Bone marrow (tissue), 2 donors: ENCODE measurements around the gene NAA38.
A peak's percentile ranks its signal among the peaks of the same experiment; 100 is the strongest.

ENCODE experiments used
- DNase-seq, 2 donors: peaks; one replicate each; lab custom pipeline; 2025; lab: John Stamatoyannopoulos, UW

Gene NAA38

GRCh38 chr17:7852919-7853690 lies 4.3 kb downstream of the NAA38 start:
- DNase-seq = no peak

- no peak for DNase-seq
Observed at GRCh38 chr17:7852262-7852670, 5.1 kb downstream of the NAA38 start.

- peak; percentile 52 to 82 for DNase-seq
Observed at GRCh38 chr17:7851438-7852261, 5.7 kb downstream of the NAA38 start.

- no peak for DNase-seq
Observed at GRCh38 chr17:7850701-7851437, 6.5 kb downstream of the NAA38 start.

GRCh38 chr17:7849751-7850504 lies 7.4 kb downstream of the NAA38 start:
- no peak for DNase-seq

GRCh38 chr17:7849130-7849750 lies 8.1 kb downstream of the NAA38 start:
- DNase-seq = no peak

GRCh38 chr17:7848739-7849129 lies 8.6 kb downstream of the NAA38 start:
- no peak for DNase-seq

GRCh38 chr17:7848131-7848579 lies 9.2 kb downstream of the NAA38 start:
- no peak for DNase-seq

- no peak for DNase-seq
Observed at GRCh38 chr17:7846765-7847661, 10.3 kb downstream of the NAA38 start.

GRCh38 chr17:7846063-7846735 lies 11.2 kb downstream of the NAA38 start:
- no peak for DNase-seq

GRCh38 chr17:7845359-7846062 lies 11.8 kb downstream of the NAA38 start:
- DNase-seq = no peak

- DNase-seq = peak; percentile 72 to 86
Observed at GRCh38 chr17:7844292-7845154, 12.8 kb downstream of the NAA38 start.

GRCh38 chr17:7843536-7844291 lies 13.6 kb downstream of the NAA38 start:
- peak; percentile 80 to 98 for DNase-seq

GRCh38 chr17:7843257-7843535 lies 14.2 kb downstream of the NAA38 start:
- no peak for DNase-seq

GRCh38 chr17:7842380-7843256 lies 14.7 kb downstream of the NAA38 start:
- peak; percentile 93 to 99 for DNase-seq

- peak; percentile 65 to 99 for DNase-seq
Observed at GRCh38 chr17:7841915-7842379, 15.4 kb downstream of the NAA38 start.
